Neural progenitor cell (in vitro differentiated cells): ENCODE data around the gene LRRC75A. TPM values are rescaled to one million over a fixed set of nuclear protein-coding genes. Genes with fewer than 3 reads are reported as not detected.
"Not testable (repeated sequence)": the region's sequence is repeated elsewhere in the genome, so short reads cannot be mapped to it uniquely, and the experiment has no call there.

Source experiments
- DNase-seq: peaks from one replicate; pipeline ENCODE4 v3.0.0-alpha.2; 2016; ENCODE audit warnings: low spot score
- H2AFZ ChIP-seq: fragments of 200-600 bp; sonication (generic); replicated peaks from 2 replicates; pipeline ENCODE4 v1.6.1; 2016; ENCODE audit warnings: antibody characterized with exemption
- H3F3A ChIP-seq: fragments of 200-600 bp; sonication (generic); 2 replicates; pipeline ENCODE4 v1.6.1; 2016; ENCODE audit warnings: antibody characterized with exemption, low read depth
- H3K27ac ChIP-seq: fragments of 200-600 bp; sonication (generic); 2 replicates; pipeline ENCODE4 v1.5.1; 2016; ENCODE audit warnings: mild to moderate bottlenecking
- H3K27me3 ChIP-seq: fragments of 200-600 bp; sonication (generic); 2 replicates; pipeline ENCODE4 v1.6.1; 2016; ENCODE audit warnings: mild to moderate bottlenecking, moderate library complexity
- H3K36me3 ChIP-seq: fragments of 200-600 bp; sonication (generic); 2 replicates; pipeline ENCODE4 v1.5.1; 2016
- H3K4me1 ChIP-seq: fragments of 200-600 bp; sonication (generic); 2 replicates; pipeline ENCODE4 v1.6.1; 2016; ENCODE audit warnings: mixed run types
- H3K4me2 ChIP-seq: fragments of 200-600 bp; sonication (generic); 2 replicates; pipeline ENCODE4 v1.6.1; 2016
- H3K4me3 ChIP-seq: fragments of 200-600 bp; sonication (generic); 2 replicates; pipeline ENCODE4 v1.5.1; 2016
- H3K79me2 ChIP-seq: fragments of 200-600 bp; sonication (generic); 2 replicates; pipeline ENCODE4 v1.6.1; 2016; ENCODE audit warnings: low read depth
- H3K9ac ChIP-seq: fragments of 200-600 bp; sonication (generic); 2 replicates; pipeline ENCODE4 v1.6.1; 2016
- H3K9me3 ChIP-seq: fragments of 200-600 bp; sonication (generic); 2 replicates; pipeline ENCODE4 v1.5.1; 2016; ENCODE audit warnings: low read depth
- H4K20me1 ChIP-seq: fragments of 200-600 bp; sonication (generic); 2 replicates; pipeline ENCODE4 v1.6.1; 2016; ENCODE audit warnings: low read depth
- H3K27ac Mint-ChIP-seq: 3 replicates; pipeline ENCODE4 v1.8.0; 2021; ENCODE audit warnings: mixed read lengths
- H3K27me3 Mint-ChIP-seq: 2 replicates; pipeline ENCODE4 v1.8.0; 2022; ENCODE audit warnings: low read depth, mild to moderate bottlenecking, inconsistent platforms, moderate library complexity, mixed read lengths; ENCODE audit not compliant: insufficient read depth
- H3K36me3 Mint-ChIP-seq: 3 replicates; pipeline ENCODE4 v1.8.0; 2021; ENCODE audit warnings: mixed read lengths
- H3K4me1 Mint-ChIP-seq: 3 replicates; pipeline ENCODE4 v1.8.0; 2021; ENCODE audit warnings: mixed read lengths
- H3K4me3 Mint-ChIP-seq: 3 replicates; pipeline ENCODE4 v1.8.0; 2021; ENCODE audit warnings: mild to moderate bottlenecking, moderate library complexity, mixed read lengths
- H3K9me3 Mint-ChIP-seq: 3 replicates; pipeline ENCODE4 v1.8.0; 2020; ENCODE audit warnings: mixed read lengths
- CTCF ChIP-seq: fragments of 200-600 bp; sonication (generic); IDR thresholded peaks from 2 replicates; pipeline ENCODE4 v1.5.1; 2017; ENCODE audit warnings: antibody characterized with exemption, mild to moderate bottlenecking
- EZH2 ChIP-seq: fragments of 200-600 bp; sonication (generic); IDR thresholded peaks from 2 replicates; pipeline ENCODE4 v1.6.1; 2017; ENCODE audit warnings: antibody characterized with exemption, mild to moderate bottlenecking, moderate library complexity
- EZH2phosphoT487 ChIP-seq: fragments of 200-600 bp; sonication (generic); IDR thresholded peaks from 2 replicates; pipeline ENCODE4 v1.6.1; 2017; ENCODE audit warnings: antibody characterized with exemption
- total RNA-seq: library from RNA; depleted of rRNA; stranded (reverse); fragments of >200 nt; gene quantifications from 2 replicates; pipeline ENCODE4 v1.2.3, GENCODE V29; 2015; ENCODE audit warnings: low replicate concordance

LRRC75A gene
- total RNA-seq, 1 donor from 2014 or later = 4.0 TPM

GRCh38 chr17:16529906-16530305 lies 37.9 kb upstream of the LRRC75A start:
- peak overlapping the region; percentile 36 for H2AFZ ChIP-seq
- no peak overlapping the region for H3K4me3 ChIP-seq
- H3F3A ChIP-seq = no peaks in the 10 kb centered on the region
- no peak overlapping the region for H3K4me2 ChIP-seq
- DNase-seq = peak; percentile 50
- no peaks in the 10 kb centered on the region for H3K27me3 ChIP-seq
- H3K79me2 ChIP-seq = no peaks in the 10 kb centered on the region
- H3K9ac ChIP-seq = no peak overlapping the region
- no peaks in the 10 kb centered on the region for H3K36me3 ChIP-seq
- Mint-ChIP-seq H3K27me3 (peaks cover 5% of the 10 kb centered on the region), H3K36me3 (no peaks in the 10 kb centered on the region), H3K4me3 (no peak overlapping the region), H3K9me3 (peaks cover 2% of the 10 kb centered on the region), H3K27ac (no peak overlapping the region), H3K4me1 (peaks cover 4% of the 10 kb centered on the region)
- peaks cover 5% of the 10 kb centered on the region for H3K4me1 ChIP-seq
- no peak for TF ChIP-seq EZH2phosphoT487
- TF ChIP-seq EZH2 = no peak
- no peak for TF ChIP-seq CTCF
- H3K27ac ChIP-seq = no peak overlapping the region
- no peaks in the 10 kb centered on the region for H4K20me1 ChIP-seq
- no peaks in the 10 kb centered on the region for H3K9me3 ChIP-seq

- Histone ChIP-seq H3F3A (no peaks in the 10 kb centered on the region), H3K4me2 (no peak overlapping the region), H3K36me3 (no peaks in the 10 kb centered on the region), H3K27me3 (no peaks in the 10 kb centered on the region), H4K20me1 (no peaks in the 10 kb centered on the region), H3K27ac (no peak overlapping the region), H2AFZ (no peak overlapping the region), H3K9ac (no peak overlapping the region), H3K4me3 (no peak overlapping the region), H3K4me1 (peaks cover 5% of the 10 kb centered on the region), H3K9me3 (no peaks in the 10 kb centered on the region), H3K79me2 (no peaks in the 10 kb centered on the region)
- Mint-ChIP-seq H3K27me3 (peaks cover 5% of the 10 kb centered on the region), H3K4me3 (no peak overlapping the region), H3K36me3 (no peaks in the 10 kb centered on the region), H3K4me1 (peaks cover 3% of the 10 kb centered on the region), H3K9me3 (peaks cover under 1% of the 10 kb centered on the region), H3K27ac (no peak overlapping the region)
- no peak for TF ChIP-seq CTCF
- TF ChIP-seq EZH2phosphoT487 = no peak
- no peak for TF ChIP-seq EZH2
- DNase-seq = no peak
Observed at GRCh38 chr17:16527298-16527697, 35.3 kb upstream of the LRRC75A start.

GRCh38 chr17:16525556-16525955 lies 33.6 kb upstream of the LRRC75A start:
- DNase-seq = not testable (repeated sequence)

GRCh38 chr17:16521070-16521727 lies 29.2 kb upstream of the LRRC75A start:
- no peak overlapping the region for H3K27ac ChIP-seq
- no peak overlapping the region for H3K4me3 ChIP-seq
- H4K20me1 ChIP-seq = no peaks in the 10 kb centered on the region
- H3K4me1 ChIP-seq = no peaks in the 10 kb centered on the region
- H3F3A ChIP-seq = no peaks in the 10 kb centered on the region
- no peak overlapping the region for H3K9ac ChIP-seq
- peaks cover 2% of the 10 kb centered on the region for H3K27me3 Mint-ChIP-seq
- H3K4me1 Mint-ChIP-seq = peaks cover 18% of the 10 kb centered on the region
- no peaks in the 10 kb centered on the region for H3K79me2 ChIP-seq
- H3K9me3 ChIP-seq = no peaks in the 10 kb centered on the region
- H3K27me3 ChIP-seq = peaks cover 10% of the 10 kb centered on the region
- H3K9me3 Mint-ChIP-seq = no peaks in the 10 kb centered on the region
- no peaks in the 10 kb centered on the region for H3K36me3 ChIP-seq
- peak overlapping the region; percentile 97 for H2AFZ ChIP-seq
- no peak overlapping the region for H3K4me3 Mint-ChIP-seq
- peak; percentile 88 for DNase-seq
- peak overlapping the region; percentile 86 for H3K27ac Mint-ChIP-seq
- H3K36me3 Mint-ChIP-seq = no peaks in the 10 kb centered on the region
- no peak overlapping the region for H3K4me2 ChIP-seq
- TF ChIP-seq EZH2 (no peak), CTCF (peak; percentile 91), EZH2phosphoT487 (no peak)

More at GRCh38 chr17:16525556-16525955, 33.6 kb upstream of the LRRC75A start:
- not testable (repeated sequence) for H3K4me3 Mint-ChIP-seq, H3K4me1 Mint-ChIP-seq, H3K4me3 ChIP-seq, H3K27ac ChIP-seq, H3F3A ChIP-seq, H3K9me3 ChIP-seq, H3K4me2 ChIP-seq, H3K27me3 ChIP-seq, H3K27ac Mint-ChIP-seq, H3K36me3 ChIP-seq, H3K9me3 Mint-ChIP-seq, H3K9ac ChIP-seq, H3K79me2 ChIP-seq, H3K27me3 Mint-ChIP-seq, H3K36me3 Mint-ChIP-seq, H3K4me1 ChIP-seq, H4K20me1 ChIP-seq, H2AFZ ChIP-seq
